Stomach (tissue), 4 donors: ENCODE measurements around the gene ALK.

ENCODE experiments used
- EP300 ChIP-seq: sonication (generic); formaldehyde crosslinking; IDR thresholded peaks from one replicate; pipeline ENCODE4 v1.6.1; 2017; ENCODE audit warnings: antibody characterized with exemption
- POLR2A ChIP-seq, 4 donors: fragments of 450-650 bp; IDR thresholded peaks; one replicate each; pipeline ENCODE4 v1.6.1; 2016; ENCODE audit warnings: antibody characterized with exemption in 4 of 4, control low read depth in 2 of 4, mild to moderate bottlenecking in 1 of 4, moderate library complexity in 1 of 4
- TF ChIP-seq, protein P1 (sequence below), 7 experiments: fragments of 450-650 bp in 4 of 7; fragments of 200-600 bp in 3 of 7; sonication (generic) in 3 of 7; IDR thresholded peaks; one replicate each; pipeline ENCODE4 v1.5.1; 2016 to 2019; ENCODE audit warnings: antibody characterized with exemption in 7 of 7, control low read depth in 2 of 7, mild to moderate bottlenecking in 1 of 7

DNA sequence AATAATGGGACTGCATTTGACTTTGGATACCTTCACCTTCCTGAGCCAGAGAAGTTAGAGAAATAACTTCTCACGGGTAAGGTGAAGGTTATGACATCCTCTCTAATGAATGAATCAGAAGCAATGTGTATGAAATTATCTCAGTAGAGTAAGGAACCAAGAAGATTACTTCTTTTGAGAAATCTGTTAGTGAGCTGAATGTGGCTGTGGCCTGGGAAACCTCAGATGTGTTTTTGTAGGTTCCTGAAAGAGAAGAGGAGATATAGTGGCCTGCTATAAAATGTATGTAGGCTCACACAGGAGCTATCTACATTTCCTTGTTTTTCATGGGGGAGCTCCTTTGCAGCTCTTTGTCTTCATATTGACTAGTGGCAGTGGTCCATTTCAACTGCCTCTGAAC is 543.6 kb downstream of the ALK start:
- TF ChIP-seq POLR2A (IDR thresholded peaks at IDR 0.05) (no peak), EP300 (no peak)
- TF ChIP-seq, protein P1, sequence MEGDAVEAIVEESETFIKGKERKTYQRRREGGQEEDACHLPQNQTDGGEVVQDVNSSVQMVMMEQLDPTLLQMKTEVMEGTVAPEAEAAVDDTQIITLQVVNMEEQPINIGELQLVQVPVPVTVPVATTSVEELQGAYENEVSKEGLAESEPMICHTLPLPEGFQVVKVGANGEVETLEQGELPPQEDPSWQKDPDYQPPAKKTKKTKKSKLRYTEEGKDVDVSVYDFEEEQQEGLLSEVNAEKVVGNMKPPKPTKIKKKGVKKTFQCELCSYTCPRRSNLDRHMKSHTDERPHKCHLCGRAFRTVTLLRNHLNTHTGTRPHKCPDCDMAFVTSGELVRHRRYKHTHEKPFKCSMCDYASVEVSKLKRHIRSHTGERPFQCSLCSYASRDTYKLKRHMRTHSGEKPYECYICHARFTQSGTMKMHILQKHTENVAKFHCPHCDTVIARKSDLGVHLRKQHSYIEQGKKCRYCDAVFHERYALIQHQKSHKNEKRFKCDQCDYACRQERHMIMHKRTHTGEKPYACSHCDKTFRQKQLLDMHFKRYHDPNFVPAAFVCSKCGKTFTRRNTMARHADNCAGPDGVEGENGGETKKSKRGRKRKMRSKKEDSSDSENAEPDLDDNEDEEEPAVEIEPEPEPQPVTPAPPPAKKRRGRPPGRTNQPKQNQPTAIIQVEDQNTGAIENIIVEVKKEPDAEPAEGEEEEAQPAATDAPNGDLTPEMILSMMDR (IDR thresholded peaks at IDR 0.05) = no peak
